Fibroblast of the aortic adventitia (primary cell): ENCODE measurements around the gene VPS8. TPM values are rescaled to one million over a fixed set of nuclear protein-coding genes. Genes with fewer than 3 reads are reported as not detected.

ENCODE experiments used
- DNase-seq: peaks from one replicate; pipeline ENCODE4 v3.0.0-alpha.2; 2010; ENCODE audit warnings: low read depth
- H3K4me3 ChIP-seq: 2 replicates; pipeline ENCODE4 v1.5.1; 2011; ENCODE audit warnings: low read depth, mild to moderate bottlenecking, control low read depth, low read length, moderate library complexity
- CTCF ChIP-seq: IDR thresholded peaks from 2 replicates; pipeline ENCODE4 v1.5.1; 2011; ENCODE audit warnings: mild to moderate bottlenecking, low read length, control low read depth, inconsistent platforms; ENCODE audit not compliant: insufficient read depth
- total RNA-seq: library from RNA; depleted of rRNA; stranded (reverse); fragments of >200 nt; gene quantifications from 2 replicates; pipeline ENCODE4 v1.2.3, GENCODE V29; 2012; ENCODE audit warnings: low replicate concordance

Gene VPS8
- total RNA-seq, 1 donor, result 56.6 TPM

DNA sequence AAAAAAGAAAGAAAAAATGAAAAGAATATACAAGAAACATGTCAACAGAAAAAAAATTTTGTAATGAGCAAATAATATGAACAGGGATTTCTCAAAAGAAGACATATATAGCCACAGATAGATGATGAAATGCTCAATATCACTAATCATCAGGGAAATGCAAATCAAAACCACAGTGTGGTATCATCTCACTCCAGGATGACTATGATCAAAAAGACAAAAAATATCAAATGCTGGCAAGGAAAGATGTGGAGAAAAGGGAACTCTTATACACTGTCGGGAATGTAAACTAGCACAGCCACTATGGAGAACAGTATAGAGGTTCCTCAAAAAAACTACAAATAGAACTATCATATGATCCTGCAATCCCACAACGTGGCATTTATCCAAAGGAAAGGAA lies 246.8 kb downstream of the VPS8 start:
- DNase-seq, result no peak
- TF ChIP-seq CTCF, result no peak

DNA sequence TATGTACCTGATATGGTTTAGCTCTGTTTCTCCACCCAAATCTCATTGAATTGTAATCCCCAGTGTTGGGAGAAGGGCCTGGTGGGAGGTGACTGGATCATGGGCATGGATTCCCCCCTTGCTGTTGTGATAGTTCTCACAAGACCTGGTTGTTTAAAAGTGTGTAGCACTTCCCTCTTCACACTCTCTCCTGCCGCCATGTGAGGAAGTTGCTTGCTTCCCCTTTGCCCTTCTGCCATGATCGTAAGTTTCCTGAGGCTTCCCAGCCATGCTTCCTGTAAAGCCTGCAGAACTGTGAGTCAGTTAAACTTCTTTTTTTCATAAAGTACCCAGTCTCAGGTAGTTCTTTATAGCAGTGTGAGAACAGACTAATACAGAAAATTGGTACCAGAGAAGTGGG lies 247.8 kb downstream of the VPS8 start:
- TF ChIP-seq CTCF, result no peak
- DNase-seq, result no peak
- H3K4me3 ChIP-seq, result no peak overlapping the region

More for the DNA sequence above, 246.8 kb downstream of the VPS8 start:
- no peak overlapping the region for H3K4me3 ChIP-seq

DNA sequence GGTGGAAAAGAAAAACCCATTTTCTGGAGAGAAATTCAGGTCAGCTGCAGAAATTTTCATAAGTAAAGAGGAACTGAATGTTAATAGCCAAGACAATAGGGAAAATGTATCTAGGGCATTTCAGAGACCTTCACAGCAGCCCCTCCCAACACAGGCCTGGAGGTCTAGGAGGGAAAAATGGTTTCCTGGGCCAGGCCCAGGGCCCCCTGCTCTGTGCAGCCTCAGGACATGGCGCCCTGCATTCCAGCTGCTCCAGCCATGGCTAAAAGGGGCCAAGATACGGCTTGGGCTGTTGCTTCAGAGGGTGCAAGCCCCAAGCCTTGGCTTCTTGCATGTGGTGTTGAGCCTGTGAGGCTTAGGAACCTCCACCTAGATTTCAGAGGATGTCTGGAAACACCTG lies 248.7 kb downstream of the VPS8 start:
- TF ChIP-seq CTCF, result no peak
- no peak for DNase-seq
- no peak overlapping the region for H3K4me3 ChIP-seq

DNA sequence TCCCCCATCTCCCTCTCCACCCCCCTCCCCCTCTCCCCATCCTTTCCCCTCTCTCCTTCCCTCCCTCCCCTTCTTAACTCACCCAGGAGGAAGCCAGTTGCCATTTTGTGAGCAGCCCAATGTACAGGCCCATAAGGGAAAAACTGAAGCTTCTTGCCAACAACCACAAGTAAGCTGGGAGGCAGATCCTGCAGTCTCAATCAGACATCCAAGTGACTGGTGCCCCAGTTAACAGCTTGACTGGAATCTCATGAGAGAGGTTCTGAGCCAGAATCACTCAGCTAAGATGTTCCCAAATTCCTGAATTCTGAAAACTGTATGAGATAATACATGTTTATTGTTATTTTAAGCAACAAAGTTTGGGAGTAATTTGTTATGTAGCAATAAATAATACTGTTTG lies 250.2 kb downstream of the VPS8 start:
- H3K4me3 ChIP-seq, result no peak overlapping the region
- no peak for TF ChIP-seq CTCF
- DNase-seq, result no peak

- no peak for TF ChIP-seq CTCF
- no peak for DNase-seq
- no peak overlapping the region for H3K4me3 ChIP-seq
Measured at GRCh38 chr3:185063431-185063830, 251.5 kb downstream of the VPS8 start.

GRCh38 chr3:185065059-185065458 lies 253.1 kb downstream of the VPS8 start:
- no peak for DNase-seq
- no peak for TF ChIP-seq CTCF
- H3K4me3 ChIP-seq, result no peak overlapping the region

DNA sequence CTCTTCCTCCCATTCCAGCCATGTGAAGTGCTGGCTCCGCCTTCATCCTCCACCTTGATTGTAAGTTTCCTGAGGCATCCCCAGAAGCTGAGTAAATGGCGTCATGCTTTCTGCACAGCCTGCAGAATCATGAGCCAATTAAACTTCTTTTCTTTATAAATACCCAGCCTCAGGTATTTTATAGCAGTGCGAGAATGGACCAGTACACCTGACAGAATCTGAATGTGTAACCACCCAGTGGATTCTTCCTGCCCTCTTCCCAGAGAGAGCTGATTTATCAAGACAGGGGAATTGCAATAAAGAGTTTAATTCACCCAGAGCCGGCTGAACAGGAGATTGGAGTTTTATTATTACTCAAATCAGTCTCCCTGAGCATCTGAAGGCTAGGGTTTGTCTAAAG lies 254.3 kb downstream of the VPS8 start:
- no peak for TF ChIP-seq CTCF
- no peak overlapping the region for H3K4me3 ChIP-seq
- DNase-seq, result no peak
